HL-60 (cell line): ENCODE data around the gene SOX6.

Source experiments
- CTCF ChIP-seq: IDR thresholded peaks from one replicate; pipeline ENCODE4 v1.5.1; 2011; ENCODE audit warnings: low read length, control low read depth, inconsistent platforms; ENCODE audit not compliant: insufficient read depth
- GABPA ChIP-seq: IDR thresholded peaks from 2 replicates; pipeline ENCODE4 v1.6.1; 2012; ENCODE audit warnings: low read depth
- POLR2AphosphoS5 ChIP-seq: IDR thresholded peaks from 2 replicates; pipeline ENCODE4 v1.6.1; 2012; ENCODE audit warnings: low read depth
- REST ChIP-seq: IDR thresholded peaks from 2 replicates; pipeline ENCODE4 v1.6.1; 2012; ENCODE audit warnings: low read depth; ENCODE audit not compliant: insufficient replicate concordance
- SPI1 ChIP-seq: IDR thresholded peaks from 2 replicates; pipeline ENCODE4 v1.6.1; 2012; ENCODE audit warnings: low read depth, mild to moderate bottlenecking, borderline replicate concordance

DNA sequence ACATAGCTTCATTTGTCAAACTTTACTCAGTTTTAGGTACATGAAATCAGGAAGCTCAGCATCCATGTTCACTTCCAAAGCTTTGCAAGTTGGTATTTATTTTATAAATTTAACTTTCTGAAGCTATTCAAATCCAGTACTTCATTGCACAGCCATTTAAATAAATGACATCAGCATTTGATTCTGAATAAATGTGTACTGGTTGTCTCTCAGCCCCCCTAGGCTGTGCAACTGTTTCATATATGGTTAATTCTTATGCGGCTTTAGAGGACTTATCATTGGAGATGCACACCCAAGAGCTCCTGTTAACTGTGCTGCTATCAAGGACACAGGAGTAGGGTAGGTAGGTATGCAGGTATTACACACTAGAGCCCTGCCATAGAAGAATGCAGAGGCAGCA, 325.1 kb downstream of the SOX6 start:
- no peak for TF ChIP-seq CTCF
- no peak for TF ChIP-seq POLR2AphosphoS5
- TF ChIP-seq GABPA: no peak
- TF ChIP-seq SPI1: no peak
- TF ChIP-seq REST: no peak
